Measurements from ENCODE around the gene SYTL3.
A peak's percentile ranks its signal among the peaks of the same experiment; 100 is the strongest.
"Not testable (repeated sequence)": the region's sequence is repeated elsewhere in the genome, so short reads cannot be mapped to it uniquely, and the experiment has no call there.

Gene SYTL3

DNA sequence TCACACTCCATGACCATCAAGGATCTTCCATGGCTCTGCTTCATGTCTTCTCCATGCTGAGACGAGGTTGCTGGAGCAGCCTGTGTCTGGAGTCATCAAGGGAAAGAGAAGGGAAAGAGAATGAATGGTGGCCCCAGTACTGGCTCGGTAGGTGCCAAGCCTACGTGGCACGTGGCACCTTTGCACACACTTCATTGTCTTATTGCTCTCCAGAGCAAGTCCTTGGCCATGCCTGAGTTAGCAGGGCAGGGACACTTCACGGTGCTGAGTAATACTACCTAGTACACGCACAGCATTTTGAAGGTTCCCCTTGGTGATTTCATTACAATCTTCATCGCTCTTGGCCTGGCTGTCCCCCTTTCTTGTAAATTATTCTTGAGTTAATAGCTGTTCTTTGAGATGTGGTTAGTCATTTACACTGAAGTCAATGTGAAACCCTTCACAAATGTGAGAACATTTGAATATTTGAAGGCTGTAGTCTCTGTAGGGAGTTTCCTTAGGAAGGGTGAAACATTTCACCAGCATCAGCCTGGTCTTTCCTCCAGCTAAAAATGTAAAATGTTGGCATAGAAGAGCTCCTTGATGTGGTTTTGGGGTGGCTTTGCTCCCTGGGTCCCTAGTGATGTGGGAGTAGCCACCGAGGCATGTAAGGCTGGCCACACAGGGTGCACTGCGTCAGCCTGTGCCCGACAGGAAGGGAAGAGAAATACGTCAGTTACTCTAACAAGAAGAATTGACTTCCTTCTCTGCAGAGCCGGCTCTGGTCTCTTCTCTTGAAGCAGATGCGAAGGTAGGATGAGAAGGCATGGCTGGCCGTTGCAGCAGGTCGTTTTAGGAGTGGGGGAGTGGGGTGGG lies at the start of gene SYTL3:
Gene SYTL3, plus strand, starts transcription at position 766 of the 855 bp plus-strand sequence. CDS start 13,215 bp downstream, outside the sequence.
- no peak for DNase-seq

DNA sequence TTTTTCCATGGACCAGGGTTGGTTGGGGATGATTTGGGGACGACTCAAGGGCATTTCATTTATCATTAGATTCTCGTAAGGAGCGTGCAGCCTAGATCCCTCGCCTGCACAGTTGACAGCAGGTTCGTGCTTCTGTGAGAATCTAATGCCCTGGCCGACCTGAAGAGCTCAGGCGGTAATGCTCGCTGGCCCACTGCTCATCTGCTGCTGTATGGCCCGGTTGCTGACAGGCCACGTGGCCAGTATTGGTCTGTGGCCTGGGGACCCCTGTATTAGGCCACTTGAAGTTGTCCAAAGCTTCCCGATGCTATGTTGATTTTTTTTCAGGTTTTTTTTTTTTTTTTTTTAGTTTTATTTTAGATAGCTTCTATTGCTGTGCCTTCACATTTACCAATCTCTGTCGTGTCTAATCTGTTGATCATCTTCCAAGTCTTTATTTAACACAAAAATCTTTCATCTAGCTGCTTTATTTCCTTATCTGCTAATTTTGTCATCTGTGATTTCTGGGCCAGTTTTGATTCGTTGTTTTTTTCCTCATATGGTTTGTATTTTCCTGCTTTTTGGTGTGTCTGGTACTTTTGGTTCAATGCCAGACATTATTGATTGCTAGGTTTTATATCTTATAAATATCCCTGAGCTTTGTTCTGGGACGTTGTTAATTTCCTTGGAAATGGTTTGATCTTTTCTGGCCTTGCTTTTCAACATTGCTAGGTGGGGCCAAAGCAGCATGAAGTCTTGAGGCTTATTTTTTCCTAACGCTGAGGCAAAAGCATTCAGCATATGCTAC lies 46.4 kb upstream of the SYTL3 start:
- DNase-seq, result no peak

GRCh38 chr6:158604048-158604406 lies 45.8 kb upstream of the SYTL3 start:
- DNase-seq, result no peak

DNA sequence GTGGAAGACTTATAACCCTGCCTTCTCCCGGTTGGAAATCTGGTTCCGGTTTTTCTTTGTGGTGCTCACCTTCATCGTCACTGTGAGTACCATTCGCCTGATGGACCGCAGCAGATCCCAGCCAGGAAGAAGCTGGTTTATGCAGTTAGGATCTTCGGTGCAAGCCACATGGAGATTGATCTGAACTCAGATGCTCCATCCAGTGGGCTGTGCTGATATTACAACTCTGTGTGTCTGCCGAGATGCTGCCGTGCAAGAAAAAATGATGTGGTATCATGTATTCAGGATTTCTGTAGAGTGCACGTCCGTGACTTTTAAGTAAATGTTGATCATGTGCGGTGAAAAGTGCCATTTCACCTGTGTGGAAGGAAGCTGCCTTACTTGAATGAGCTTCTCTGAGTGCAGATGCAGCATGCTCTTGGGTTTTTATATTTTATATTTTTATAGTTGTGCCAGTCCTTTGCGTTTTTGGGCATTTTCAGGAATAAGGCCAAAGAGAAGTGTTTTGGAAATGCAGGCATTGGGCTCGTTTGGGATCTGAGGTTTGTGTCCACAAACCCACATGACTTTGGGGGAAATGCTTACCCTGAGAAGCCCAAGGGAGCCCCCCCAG lies 44.5 kb upstream of the SYTL3 start:
- peak; percentile 31 for DNase-seq

- not testable (repeated sequence) for DNase-seq
Measured at GRCh38 chr6:158606011-158606410, 43.8 kb upstream of the SYTL3 start.

GRCh38 chr6:158606935-158607334 lies 42.9 kb upstream of the SYTL3 start:
- no peak for DNase-seq

DNA sequence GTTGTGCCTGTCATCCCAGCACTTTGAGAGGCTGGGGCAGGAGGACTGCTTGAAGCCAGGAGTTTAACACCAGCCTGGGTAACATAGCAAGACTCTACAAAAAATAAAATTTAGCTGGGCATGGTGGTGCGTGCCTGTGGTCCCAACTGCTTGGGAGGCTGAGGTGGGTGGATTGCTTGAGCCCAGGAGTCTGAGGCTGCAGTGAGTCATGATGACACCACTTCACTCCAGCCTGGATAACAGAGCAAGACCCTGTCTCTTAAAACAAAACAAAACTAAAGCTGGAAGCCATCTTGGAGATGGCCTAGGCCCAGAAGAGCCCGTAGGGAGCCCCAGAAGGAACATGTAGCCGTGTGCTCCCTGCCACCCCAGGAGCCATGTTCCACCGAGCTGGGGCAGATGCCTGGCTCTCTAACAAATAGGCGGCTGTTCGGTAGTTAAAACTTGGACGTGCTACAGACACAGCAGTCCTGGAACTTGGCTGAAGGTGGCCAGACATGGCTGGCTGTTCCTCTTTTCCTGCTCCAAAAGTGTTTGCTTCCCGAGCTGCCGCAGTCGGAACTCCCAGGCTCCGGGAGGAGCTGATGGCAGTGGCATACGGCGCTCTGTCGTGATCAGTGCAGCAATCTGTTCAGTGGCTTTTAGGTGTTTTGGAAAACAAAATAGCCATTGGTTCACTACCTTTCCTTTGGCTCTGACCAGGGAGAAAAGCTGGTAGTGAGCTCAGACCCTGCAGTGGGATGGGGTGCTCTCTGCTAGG lies 42.3 kb upstream of the SYTL3 start:
- DNase-seq, result no peak

GRCh38 chr6:158608221-158608620 lies 41.6 kb upstream of the SYTL3 start:
- DNase-seq, result no peak

DNA sequence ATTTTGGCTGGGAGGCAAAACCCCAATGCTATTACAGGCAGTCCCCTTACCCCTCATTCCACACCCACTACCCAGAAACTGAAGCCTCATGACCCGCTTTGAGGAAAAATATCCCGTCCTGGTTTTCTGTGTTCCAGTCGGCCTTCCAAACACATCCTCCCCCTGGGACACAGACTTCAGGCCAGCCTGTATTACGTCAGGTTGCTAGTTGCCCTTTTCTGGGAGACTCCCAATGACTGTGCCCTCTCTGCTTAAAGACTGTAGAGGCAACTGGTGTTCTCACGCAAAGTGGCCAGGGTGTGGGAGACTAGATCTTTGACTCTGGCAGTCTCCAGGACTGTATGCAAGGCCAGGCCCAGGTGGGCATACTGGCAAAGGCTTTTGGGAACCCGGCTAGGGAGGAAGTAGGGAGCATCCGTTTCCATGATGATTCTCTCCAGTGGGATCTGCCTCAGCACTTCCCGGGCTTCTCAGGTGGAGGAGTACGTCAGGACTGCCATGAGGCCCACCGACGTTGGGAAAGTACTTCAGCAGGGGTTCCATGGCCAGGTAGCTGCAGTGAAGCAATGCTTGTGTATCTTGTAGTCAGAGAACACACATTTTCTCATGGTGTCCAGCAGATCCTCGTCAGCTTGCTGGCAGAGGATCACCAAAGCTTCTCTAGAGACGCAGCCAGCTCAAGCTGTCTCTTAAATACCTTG lies 40.2 kb upstream of the SYTL3 start:
- no peak for DNase-seq

DNA sequence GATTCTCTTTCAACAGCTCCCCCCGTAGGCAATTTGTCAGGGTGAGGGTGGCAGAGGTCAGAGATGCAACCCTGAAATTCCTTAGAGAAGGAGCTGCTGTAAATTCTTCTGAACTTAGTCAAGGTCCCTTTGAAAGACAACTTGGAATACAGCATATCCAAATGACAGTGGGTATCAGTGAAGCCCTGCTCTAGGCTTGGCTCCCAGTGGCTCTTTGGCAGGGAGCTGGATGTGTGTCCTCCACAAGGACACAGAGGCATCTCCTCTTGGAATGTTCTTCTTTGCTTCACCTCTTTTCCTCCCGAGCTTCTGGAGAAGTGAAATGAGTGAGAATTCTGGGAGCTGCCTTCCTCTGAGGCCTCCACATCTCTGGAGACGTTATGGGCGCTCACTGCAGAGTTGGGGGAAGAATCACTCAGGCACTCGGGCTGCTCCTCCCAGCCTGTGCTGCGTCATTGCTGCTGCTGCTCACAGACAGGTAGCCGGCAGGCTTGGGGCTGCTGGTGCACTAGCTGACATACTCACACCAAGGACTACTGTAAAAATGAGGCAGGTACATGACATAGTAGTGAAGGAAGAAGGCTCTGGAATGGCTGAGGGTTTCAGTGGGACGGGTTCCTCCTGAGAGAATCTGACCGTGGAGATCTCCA lies 39.4 kb upstream of the SYTL3 start:
- DNase-seq, result no peak

- no peak for DNase-seq
Measured at GRCh38 chr6:158611039-158611438, 38.8 kb upstream of the SYTL3 start.

DNA sequence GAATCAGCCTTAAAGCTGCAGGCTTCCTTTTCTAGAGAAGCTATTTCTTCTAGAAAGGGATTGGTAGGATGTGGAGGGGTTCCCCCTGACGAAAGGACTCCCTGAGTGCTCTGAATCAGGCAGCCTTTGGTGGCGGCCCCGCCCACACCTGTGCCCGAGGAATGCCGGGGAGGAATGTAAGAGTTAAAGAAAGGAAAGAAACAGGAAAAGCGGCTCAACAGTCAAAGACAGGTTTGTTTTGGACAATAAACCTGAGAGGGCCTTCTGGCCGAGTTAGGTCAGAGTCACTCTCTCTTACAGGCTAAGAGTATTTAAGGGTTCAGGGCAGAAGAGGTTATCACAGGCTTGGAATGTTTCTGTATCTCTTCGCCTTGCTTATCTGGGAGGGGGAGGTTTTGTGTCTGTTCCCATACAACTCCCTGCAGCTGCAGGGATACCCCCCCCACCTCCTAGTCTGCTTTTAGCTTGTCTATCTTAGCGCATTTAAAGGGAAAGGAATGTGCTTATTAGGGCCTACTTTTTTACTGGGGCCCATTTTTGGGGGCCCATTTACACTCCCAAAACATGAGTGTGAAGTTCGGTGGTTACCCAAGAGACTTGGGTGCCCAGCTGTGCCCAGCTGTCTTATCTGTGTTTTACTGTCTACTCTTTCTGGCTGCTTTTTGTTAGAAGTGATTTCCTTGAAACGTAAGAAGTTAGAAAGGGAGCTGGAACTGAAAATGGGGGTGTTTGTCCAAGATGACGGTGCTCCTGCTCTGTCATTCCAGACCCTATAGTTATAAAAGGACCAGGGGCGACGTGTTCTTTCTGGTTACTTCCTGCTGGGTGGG lies 38.1 kb upstream of the SYTL3 start:
- DNase-seq, result no peak

- not testable (repeated sequence) for DNase-seq
Measured at GRCh38 chr6:158614606-158615005, 35.2 kb upstream of the SYTL3 start.

DNA sequence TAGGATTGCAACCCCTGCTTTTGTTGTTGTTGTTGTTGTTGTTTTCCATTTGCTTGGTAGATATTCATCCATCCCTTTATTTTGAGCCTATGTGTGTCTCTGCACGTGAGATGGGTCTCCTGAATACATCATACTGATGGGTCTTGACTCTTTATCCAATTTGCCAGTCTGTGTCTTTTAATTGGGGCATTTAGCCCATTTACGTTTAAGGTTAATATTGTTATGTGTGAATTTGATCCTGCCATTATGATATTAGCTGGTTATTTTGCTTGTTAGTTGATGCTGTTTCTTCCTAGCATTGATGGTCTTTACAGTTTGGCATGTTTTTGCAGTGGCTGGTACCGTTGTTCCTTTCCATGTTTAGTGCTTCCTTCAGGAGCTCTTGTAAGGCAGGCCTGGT lies 31.6 kb upstream of the SYTL3 start:
- not testable (repeated sequence) for DNase-seq

GRCh38 chr6:158619922-158620801 lies 29.7 kb upstream of the SYTL3 start:
- DNase-seq, result no peak

DNA sequence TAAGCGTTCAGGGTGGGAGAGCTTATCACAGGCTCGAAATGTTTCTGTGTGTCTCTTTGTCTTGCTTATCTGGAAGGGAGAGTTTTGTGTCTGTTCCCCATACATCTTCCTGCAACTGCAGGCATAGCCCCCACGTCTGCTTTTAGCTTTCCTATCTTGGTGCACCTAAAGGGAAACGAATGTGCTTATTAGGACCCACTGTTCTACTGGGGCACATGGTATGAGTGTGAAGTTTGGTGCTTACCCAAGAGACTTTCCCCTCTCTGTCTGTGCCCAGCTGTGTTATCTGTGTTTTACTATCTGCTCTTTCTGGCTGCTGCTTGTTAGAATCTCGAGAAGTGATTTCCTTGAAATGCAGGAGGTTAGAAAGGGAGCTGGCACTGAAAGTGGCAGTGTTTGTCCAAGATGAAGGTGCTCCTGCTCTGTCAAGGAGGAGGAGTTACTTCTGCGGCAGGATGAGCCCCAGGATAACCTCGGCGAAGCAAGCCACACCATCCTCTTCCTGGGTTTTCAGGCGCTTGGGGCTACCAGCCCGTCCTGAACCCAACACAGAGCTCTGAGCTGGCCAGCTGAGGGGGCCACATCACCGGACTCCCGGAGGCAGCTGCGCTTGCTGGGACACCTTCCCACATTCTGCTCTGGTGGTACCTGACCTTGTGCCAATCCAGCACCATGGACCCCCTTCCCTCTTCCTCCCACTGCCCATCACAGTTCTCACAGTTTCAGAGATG lies 28.7 kb upstream of the SYTL3 start:
- no peak for DNase-seq

- no peak for DNase-seq
Measured at GRCh38 chr6:158621694-158622544, 27.9 kb upstream of the SYTL3 start.

All from NCI-H748 treated with DMSO at 0.1 percent for 48 hours (cell line).